ENCODE data around the gene RACK1. TPM values are rescaled to one million over a fixed set of nuclear protein-coding genes. Genes with fewer than 3 reads are reported as not detected.

RACK1 gene
- total RNA-seq, 3 donors from 2014 or later: 2,096 to 2,842 (median 2,553) TPM

DNA sequence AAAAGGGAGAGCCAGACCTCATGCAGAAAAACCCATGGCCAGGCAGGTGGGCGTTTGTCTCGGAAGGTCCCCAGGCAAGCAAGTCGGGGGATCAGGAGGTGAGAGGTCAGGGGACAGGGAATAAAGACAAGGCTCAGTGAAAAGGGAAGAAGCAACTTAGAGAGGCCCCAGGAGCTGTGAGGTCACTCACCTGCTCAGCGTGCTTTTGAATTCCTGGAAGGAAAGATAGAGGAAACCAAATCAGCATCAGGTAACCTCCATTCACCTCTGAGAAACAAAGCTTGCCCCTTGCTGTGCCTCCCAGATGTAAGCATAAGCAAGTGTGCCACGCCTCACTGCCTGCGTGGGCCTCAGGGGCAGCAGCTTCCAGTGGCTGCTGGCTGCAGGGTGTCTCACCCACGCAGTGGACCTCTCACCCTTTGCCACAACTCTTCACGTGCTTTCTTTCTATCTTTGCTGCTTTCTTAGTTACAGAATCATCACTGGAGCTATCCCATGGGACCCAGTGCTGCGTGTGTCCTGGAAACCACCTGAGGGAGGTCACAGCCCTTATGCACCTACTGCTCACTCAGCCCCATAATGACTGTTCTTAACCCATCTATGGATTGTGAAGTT is 44.7 kb downstream of the RACK1 start:
- no peak for DNase-seq (ENCODE audit: low spot score in 2 of 2)
- intact Hi-C loops (cut with DNase I; ENCODE audit: low total_unique reads): loop anchor here (10.0 kb wide), 1 partner anchor 46 kb away; the partner anchor contains the start of gene RACK1
- TF ChIP-seq POLR2AphosphoS5 (IDR thresholded peaks at IDR 0.05): no peak
- no peak for TF ChIP-seq POLR2A (IDR thresholded peaks at IDR 0.05)
- TF ChIP-seq, protein P1, sequence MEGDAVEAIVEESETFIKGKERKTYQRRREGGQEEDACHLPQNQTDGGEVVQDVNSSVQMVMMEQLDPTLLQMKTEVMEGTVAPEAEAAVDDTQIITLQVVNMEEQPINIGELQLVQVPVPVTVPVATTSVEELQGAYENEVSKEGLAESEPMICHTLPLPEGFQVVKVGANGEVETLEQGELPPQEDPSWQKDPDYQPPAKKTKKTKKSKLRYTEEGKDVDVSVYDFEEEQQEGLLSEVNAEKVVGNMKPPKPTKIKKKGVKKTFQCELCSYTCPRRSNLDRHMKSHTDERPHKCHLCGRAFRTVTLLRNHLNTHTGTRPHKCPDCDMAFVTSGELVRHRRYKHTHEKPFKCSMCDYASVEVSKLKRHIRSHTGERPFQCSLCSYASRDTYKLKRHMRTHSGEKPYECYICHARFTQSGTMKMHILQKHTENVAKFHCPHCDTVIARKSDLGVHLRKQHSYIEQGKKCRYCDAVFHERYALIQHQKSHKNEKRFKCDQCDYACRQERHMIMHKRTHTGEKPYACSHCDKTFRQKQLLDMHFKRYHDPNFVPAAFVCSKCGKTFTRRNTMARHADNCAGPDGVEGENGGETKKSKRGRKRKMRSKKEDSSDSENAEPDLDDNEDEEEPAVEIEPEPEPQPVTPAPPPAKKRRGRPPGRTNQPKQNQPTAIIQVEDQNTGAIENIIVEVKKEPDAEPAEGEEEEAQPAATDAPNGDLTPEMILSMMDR (IDR thresholded peaks at IDR 0.05): no peak
- Histone ChIP-seq H3K4me1 (no peaks in the 10 kb centered on the region), H3K36me3 (no peaks in the 10 kb centered on the region), H3K27me3 (no peaks in the 10 kb centered on the region), H3K4me3 (no peak overlapping the region), H3K9me3 (no peaks in the 10 kb centered on the region), H3K27ac (no peak overlapping the region)

- no peak for DNase-seq (ENCODE audit: low spot score in 2 of 2)
- intact Hi-C loops (cut with DNase I; ENCODE audit: low total_unique reads): loop anchor here (10.0 kb wide), 1 partner anchor 47 kb away; the partner anchor contains the start of gene RACK1
- no peaks in the 10 kb centered on the region for H3K27me3 ChIP-seq
- no peak overlapping the region for H3K4me3 ChIP-seq
- H3K9me3 ChIP-seq: no peaks in the 10 kb centered on the region
- no peaks in the 10 kb centered on the region for H3K4me1 ChIP-seq
- TF ChIP-seq, protein P1 (IDR thresholded peaks at IDR 0.05): no peak
- TF ChIP-seq POLR2A (IDR thresholded peaks at IDR 0.05): no peak
- no peak for TF ChIP-seq POLR2AphosphoS5 (IDR thresholded peaks at IDR 0.05)
- H3K36me3 ChIP-seq: no peaks in the 10 kb centered on the region
- H3K27ac ChIP-seq: no peak overlapping the region
Observed at GRCh38 chr5:181198106-181198685, 45.5 kb downstream of the RACK1 start.

- Histone ChIP-seq H3K9me3 (no peaks in the 10 kb centered on the region), H3K36me3 (no peaks in the 10 kb centered on the region), H3K4me1 (peaks cover 0 to 6% of the 10 kb centered on the region in 2 donors), H3K27ac (no peak overlapping the region), H3K27me3 (no peaks in the 10 kb centered on the region), H3K4me3 (no peak overlapping the region)
- intact Hi-C loops (cut with DNase I; ENCODE audit: low total_unique reads): loop anchor here (10.0 kb wide), 1 partner anchor 47 kb away; the partner anchor contains the start of gene RACK1
- no peak for DNase-seq (ENCODE audit: low spot score in 2 of 2)
- TF ChIP-seq POLR2A (IDR thresholded peaks at IDR 0.05) (no peak), POLR2AphosphoS5 (IDR thresholded peaks at IDR 0.05) (no peak)
- TF ChIP-seq, protein P1 (IDR thresholded peaks at IDR 0.05): no peak
Observed at GRCh38 chr5:181197326-181197951, 46.3 kb downstream of the RACK1 start.

DNA sequence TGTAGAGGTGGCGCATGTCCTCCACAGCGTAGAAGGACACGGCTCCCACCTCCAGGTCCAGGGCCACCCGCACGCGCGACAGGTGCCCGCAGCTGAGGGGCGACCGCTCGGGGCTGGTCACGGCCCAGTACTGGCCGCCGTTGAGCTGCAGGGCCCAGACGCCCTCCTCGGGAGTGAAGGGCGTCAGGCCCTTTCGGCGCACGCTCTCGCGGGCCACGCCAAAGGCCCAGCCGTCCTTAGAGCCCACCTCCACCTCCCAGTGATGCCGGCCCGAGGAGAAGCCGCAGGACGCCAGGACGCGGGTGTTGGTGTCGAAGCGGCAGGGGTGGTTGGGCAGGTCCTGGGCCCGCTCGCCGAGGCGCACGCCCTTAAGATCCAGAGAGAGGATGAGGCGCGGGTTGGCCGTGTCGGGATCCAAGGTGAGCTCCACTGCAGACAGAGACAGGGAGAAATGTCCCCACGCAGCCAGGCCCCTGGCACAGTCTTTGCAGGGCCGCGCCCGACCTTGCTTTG is 48.4 kb downstream of the RACK1 start:
- no peak overlapping the region for H3K27ac ChIP-seq
- intact Hi-C loops (cut with DNase I; ENCODE audit: low total_unique reads): loop anchor here (10.0 kb wide), 1 partner anchor 49 kb away; the partner anchor contains the start of gene RACK1
- no peaks in the 10 kb centered on the region for H3K27me3 ChIP-seq
- H3K4me3 ChIP-seq: no peak overlapping the region
- H3K9me3 ChIP-seq: no peaks in the 10 kb centered on the region
- TF ChIP-seq POLR2AphosphoS5 (IDR thresholded peaks at IDR 0.05): no peak
- no peak for TF ChIP-seq POLR2A (IDR thresholded peaks at IDR 0.05)
- TF ChIP-seq, protein P1 (IDR thresholded peaks at IDR 0.05): no peak
- peaks cover 0 to 7% of the 10 kb centered on the region in 2 donors for H3K4me1 ChIP-seq
- no peak for DNase-seq (ENCODE audit: low spot score in 2 of 2)
- H3K36me3 ChIP-seq: no peaks in the 10 kb centered on the region
